ENCODE results near the gene TLK2.
"Not testable (repeated sequence)": the region's sequence is repeated elsewhere in the genome, so short reads cannot be mapped to it uniquely, and the experiment has no call there.

TLK2 gene

GRCh38 chr17:62470666-62471379, 7.8 kb upstream of the TLK2 start:
- Histone ChIP-seq H3K27ac (ENCODE audit: low read length) (peak overlapping the region; percentile 54; the same call in 1 of the 2 replicates), H2AFZ (ENCODE audit: low read length) (0 out of 2 replicates have a peak overlapping the region, but pooled peaks have one; percentile 30), H3K4me2 (ENCODE audit: low read depth, low read length) (peak overlapping the region; percentile 32; the same call in 1 of the 2 replicates)
- H3K9ac ChIP-seq (ENCODE audit: low read length); H3K4me1 ChIP-seq (ENCODE audit: low read length); H3K36me3 ChIP-seq (replicated peaks; ENCODE audit: insufficient read depth, low read length); H3F3A ChIP-seq (ENCODE audit: insufficient read depth, low read length); H3K9me3 ChIP-seq (replicated peaks; ENCODE audit: insufficient read depth, low read length); H3K4me3 ChIP-seq (ENCODE audit: low read length); H3K27me3 ChIP-seq (replicated peaks; ENCODE audit: insufficient read depth, low read length); H3K9me2 ChIP-seq (replicated peaks; ENCODE audit: insufficient read depth, low read length); H4K20me1 ChIP-seq (ENCODE audit: insufficient read depth, low read length); H3K79me2 ChIP-seq (ENCODE audit: low read length): not testable (repeated sequence)
- peak; percentile 86 for DNase-seq

- not testable (repeated sequence) for H3K4me3 ChIP-seq (ENCODE audit: low read length); H3K79me2 ChIP-seq (ENCODE audit: low read length); H3K36me3 ChIP-seq (replicated peaks; ENCODE audit: insufficient read depth, low read length); H3K9ac ChIP-seq (ENCODE audit: low read length); H3K4me1 ChIP-seq (ENCODE audit: low read length); H3K4me2 ChIP-seq (ENCODE audit: low read depth, low read length); H3K27me3 ChIP-seq (replicated peaks; ENCODE audit: insufficient read depth, low read length); H3K9me3 ChIP-seq (replicated peaks; ENCODE audit: insufficient read depth, low read length); H4K20me1 ChIP-seq (ENCODE audit: insufficient read depth, low read length); H3K9me2 ChIP-seq (replicated peaks; ENCODE audit: insufficient read depth, low read length); H2AFZ ChIP-seq (ENCODE audit: low read length); H3F3A ChIP-seq (ENCODE audit: insufficient read depth, low read length)
- peak overlapping the region; percentile 54; the same call in 1 of the 2 replicates for H3K27ac ChIP-seq (ENCODE audit: low read length)
- peak; percentile 7 for DNase-seq
These were observed 7.2 kb upstream of the TLK2 start for GRCh38 chr17:62471380-62471880.

- H3K9me2 ChIP-seq (replicated peaks; ENCODE audit: insufficient read depth, low read length); H4K20me1 ChIP-seq (ENCODE audit: insufficient read depth, low read length); H3K27me3 ChIP-seq (replicated peaks; ENCODE audit: insufficient read depth, low read length); H3K36me3 ChIP-seq (replicated peaks; ENCODE audit: insufficient read depth, low read length); H3K4me2 ChIP-seq (ENCODE audit: low read depth, low read length); H3K4me3 ChIP-seq (ENCODE audit: low read length); H3K9me3 ChIP-seq (replicated peaks; ENCODE audit: insufficient read depth, low read length); H3K9ac ChIP-seq (ENCODE audit: low read length); H3K4me1 ChIP-seq (ENCODE audit: low read length); H3K79me2 ChIP-seq (ENCODE audit: low read length); H3F3A ChIP-seq (ENCODE audit: insufficient read depth, low read length); H2AFZ ChIP-seq (ENCODE audit: low read length): not testable (repeated sequence)
- peak; percentile 7 for DNase-seq
- H3K27ac ChIP-seq (ENCODE audit: low read length) = peak overlapping the region; percentile 21; the same call in 1 of the 2 replicates
These were observed 5.3 kb upstream of the TLK2 start for GRCh38 chr17:62473030-62473982.

- Histone ChIP-seq H3K4me2 (ENCODE audit: low read depth, low read length) (peak overlapping the region; percentile 60; the same call in 1 of the 2 replicates), H3K79me2 (ENCODE audit: low read length) (peaks cover 36% of the 10 kb centered on the region)
- DNase-seq; H3F3A ChIP-seq (ENCODE audit: insufficient read depth, low read length); H3K27ac ChIP-seq (ENCODE audit: low read length); H3K9me3 ChIP-seq (replicated peaks; ENCODE audit: insufficient read depth, low read length); H3K9me2 ChIP-seq (replicated peaks; ENCODE audit: insufficient read depth, low read length); H3K9ac ChIP-seq (ENCODE audit: low read length); H2AFZ ChIP-seq (ENCODE audit: low read length); H3K4me1 ChIP-seq (ENCODE audit: low read length); H3K36me3 ChIP-seq (replicated peaks; ENCODE audit: insufficient read depth, low read length); H3K27me3 ChIP-seq (replicated peaks; ENCODE audit: insufficient read depth, low read length); H3K4me3 ChIP-seq (ENCODE audit: low read length); H4K20me1 ChIP-seq (ENCODE audit: insufficient read depth, low read length): not testable (repeated sequence)
These were observed 1.5 kb upstream of the TLK2 start for GRCh38 chr17:62477111-62477510.

GRCh38 chr17:62477718-62478408, 762 bp upstream of the TLK2 start:
- not testable (repeated sequence) for H3K4me1 ChIP-seq (ENCODE audit: low read length); H3F3A ChIP-seq (ENCODE audit: insufficient read depth, low read length); H3K36me3 ChIP-seq (replicated peaks; ENCODE audit: insufficient read depth, low read length); H3K9me2 ChIP-seq (replicated peaks; ENCODE audit: insufficient read depth, low read length); H3K9me3 ChIP-seq (replicated peaks; ENCODE audit: insufficient read depth, low read length); H4K20me1 ChIP-seq (ENCODE audit: insufficient read depth, low read length); H3K27ac ChIP-seq (ENCODE audit: low read length); H2AFZ ChIP-seq (ENCODE audit: low read length); H3K27me3 ChIP-seq (replicated peaks; ENCODE audit: insufficient read depth, low read length)
- H3K4me3 ChIP-seq (ENCODE audit: low read length) = peak overlapping the region; percentile 62
- H3K9ac ChIP-seq (ENCODE audit: low read length) = peak overlapping the region; percentile 49; the same call in 1 of the 2 replicates
- H3K4me2 ChIP-seq (ENCODE audit: low read depth, low read length) = peak overlapping the region; percentile 60; the same call in 1 of the 2 replicates
- peaks cover 43% of the 10 kb centered on the region for H3K79me2 ChIP-seq (ENCODE audit: low read length)
- peak; percentile 10 for DNase-seq

- H3K4me3 ChIP-seq (ENCODE audit: low read length) = peak overlapping the region; percentile 82
- H3K79me2 ChIP-seq (ENCODE audit: low read length) = peaks cover 55% of the 10 kb centered on the region
- H3K27me3 ChIP-seq (replicated peaks; ENCODE audit: insufficient read depth, low read length); H3K9me2 ChIP-seq (replicated peaks; ENCODE audit: insufficient read depth, low read length); H3K36me3 ChIP-seq (replicated peaks; ENCODE audit: insufficient read depth, low read length); H4K20me1 ChIP-seq (ENCODE audit: insufficient read depth, low read length); H3K4me1 ChIP-seq (ENCODE audit: low read length); H2AFZ ChIP-seq (ENCODE audit: low read length); H3F3A ChIP-seq (ENCODE audit: insufficient read depth, low read length); H3K9me3 ChIP-seq (replicated peaks; ENCODE audit: insufficient read depth, low read length): not testable (repeated sequence)
- H3K27ac ChIP-seq (ENCODE audit: low read length) = peak overlapping the region; percentile 58; the same call in 1 of the 2 replicates
- H3K4me2 ChIP-seq (ENCODE audit: low read depth, low read length) = peak overlapping the region; percentile 76; the same call in 1 of the 2 replicates
- H3K9ac ChIP-seq (ENCODE audit: low read length) = peak overlapping the region; percentile 78; the same call in 1 of the 2 replicates
- DNase-seq = peak; percentile 21
These were observed 434 bp downstream of the TLK2 start for GRCh38 chr17:62478880-62479638.
